Smooth muscle cell (in vitro differentiated cells): ENCODE data around the gene C2CD2. TPM values are rescaled to one million over a fixed set of nuclear protein-coding genes. Genes with fewer than 3 reads are reported as not detected.

Source experiments
- DNase-seq: peaks from one replicate; lab custom pipeline; 2025; ENCODE audit not compliant: unreplicated experiment; lab: John Stamatoyannopoulos, UW
- H2AFZ ChIP-seq: fragments of 200-600 bp; sonication (generic); 2 replicates; pipeline ENCODE4 v1.6.0; 2016; ENCODE audit warnings: antibody characterized with exemption, low read depth, mild to moderate bottlenecking
- H3F3A ChIP-seq: fragments of 200-600 bp; sonication (generic); 2 replicates; pipeline ENCODE4 v1.6.0; 2017; ENCODE audit warnings: antibody characterized with exemption, low read depth
- H3K27ac ChIP-seq: fragments of 200-600 bp; sonication (generic); 2 replicates; pipeline ENCODE4 v1.5.1; 2016; ENCODE audit warnings: low read depth, mild to moderate bottlenecking
- H3K27me3 ChIP-seq: fragments of 200-600 bp; sonication (generic); 2 replicates; pipeline ENCODE4 v1.6.1; 2016; ENCODE audit warnings: low read depth, mild to moderate bottlenecking
- H3K36me3 ChIP-seq: fragments of 200-600 bp; sonication (generic); 2 replicates; pipeline ENCODE4 v1.5.1; 2016; ENCODE audit warnings: low read depth
- H3K4me1 ChIP-seq: fragments of 200-600 bp; sonication (generic); 2 replicates; pipeline ENCODE4 v1.5.1; 2016; ENCODE audit warnings: low read depth
- H3K4me2 ChIP-seq: fragments of 200-600 bp; sonication (generic); 2 replicates; pipeline ENCODE4 v1.6.0; 2016; ENCODE audit warnings: mild to moderate bottlenecking
- H3K4me3 ChIP-seq: fragments of 200-600 bp; sonication (generic); 2 replicates; pipeline ENCODE4 v1.5.1; 2016; ENCODE audit warnings: mild to moderate bottlenecking
- H3K79me2 ChIP-seq: fragments of 200-600 bp; sonication (generic); 2 replicates; pipeline ENCODE4 v1.6.0; 2016; ENCODE audit warnings: low read depth, mild to moderate bottlenecking
- H3K9ac ChIP-seq: fragments of 200-600 bp; sonication (generic); 2 replicates; pipeline ENCODE4 v1.6.0; 2016; ENCODE audit warnings: low read depth
- H3K9me3 ChIP-seq: fragments of 200-600 bp; sonication (generic); replicated peaks from 2 replicates; pipeline ENCODE4 v1.5.1; 2016; ENCODE audit warnings: low read depth
- H4K20me1 ChIP-seq: fragments of 200-600 bp; sonication (generic); 2 replicates; pipeline ENCODE4 v1.6.0; 2016; ENCODE audit warnings: low read depth
- CTCF ChIP-seq: fragments of 200-600 bp; sonication (generic); IDR thresholded peaks from 2 replicates; pipeline ENCODE4 v1.5.1; 2017; ENCODE audit warnings: borderline replicate concordance, mild to moderate bottlenecking, antibody characterized with exemption; ENCODE audit not compliant: insufficient read depth, poor library complexity, severe bottlenecking
- WGBS: methylation state at CpG from one replicate; pipeline ENCODE4 v1.1.7; 2016; ENCODE audit warnings: low lambda C conversion rate; 5-methylcytosine and 5-hydroxymethylcytosine counted together
- polyA plus RNA-seq: library from polyadenylated mRNA; unstranded; fragments of >200 nt; fragmentation: Nextera tagmentation; extraction: Ambion mirVana; gene quantifications from 2 replicates; pipeline ENCODE4 v1.2.1, GENCODE V29; 2016
- total RNA-seq: library from RNA; depleted of rRNA; stranded (reverse); fragments of >200 nt; gene quantifications from 2 replicates; pipeline ENCODE4 v1.2.3, GENCODE V29; 2014

Gene C2CD2
- total and polyA plus RNA-seq, 2 experiments from 2014 or later, result 3.4 to 6.1 TPM

- no peaks in the 10 kb centered on the region for H4K20me1 ChIP-seq
- peak overlapping the region; percentile 46 for H3K9ac ChIP-seq
- no peaks in the 10 kb centered on the region for H3K27me3 ChIP-seq
- no peak for DNase-seq
- WGBS, result 34% methylated on average over 18 of the region's 18 CpGs
- peaks cover 7% of the 10 kb centered on the region for H3F3A ChIP-seq
- no peaks in the 10 kb centered on the region for H3K79me2 ChIP-seq
- H3K4me2 ChIP-seq, result peak overlapping the region; percentile 76
- H2AFZ ChIP-seq, result no peak overlapping the region
- H3K9me3 ChIP-seq, result no peaks in the 10 kb centered on the region
- H3K36me3 ChIP-seq, result no peaks in the 10 kb centered on the region
- no peak for TF ChIP-seq CTCF
- peak overlapping the region; percentile 84 for H3K27ac ChIP-seq
- H3K4me1 ChIP-seq, result peaks cover 13% of the 10 kb centered on the region
- no peak overlapping the region for H3K4me3 ChIP-seq
Observed at GRCh38 chr21:41932576-41933312, 21.1 kb downstream of the C2CD2 start.

GRCh38 chr21:41932191-41932575 lies 21.6 kb downstream of the C2CD2 start:
- H3K4me3 ChIP-seq, result no peak overlapping the region
- TF ChIP-seq CTCF, result no peak
- no peak overlapping the region for H2AFZ ChIP-seq
- peak overlapping the region; percentile 46 for H3K9ac ChIP-seq
- H3F3A ChIP-seq, result peaks cover 7% of the 10 kb centered on the region
- DNase-seq, result no peak
- peak overlapping the region; percentile 76 for H3K4me2 ChIP-seq
- H3K27me3 ChIP-seq, result no peaks in the 10 kb centered on the region
- H3K27ac ChIP-seq, result peak overlapping the region; percentile 84
- H4K20me1 ChIP-seq, result no peaks in the 10 kb centered on the region
- no peaks in the 10 kb centered on the region for H3K9me3 ChIP-seq
- no peaks in the 10 kb centered on the region for H3K36me3 ChIP-seq
- WGBS, result 32% methylated on average over 13 of the region's 13 CpGs
- no peaks in the 10 kb centered on the region for H3K79me2 ChIP-seq
- H3K4me1 ChIP-seq, result peaks cover 13% of the 10 kb centered on the region

GRCh38 chr21:41931041-41931451 lies 22.8 kb downstream of the C2CD2 start:
- no peak for TF ChIP-seq CTCF
- Histone ChIP-seq H3K27me3 (no peaks in the 10 kb centered on the region), H3K9ac (no peak overlapping the region), H3K4me2 (peak overlapping the region; percentile 30), H3K27ac (peak overlapping the region; percentile 47), H3F3A (peaks cover 7% of the 10 kb centered on the region), H4K20me1 (no peaks in the 10 kb centered on the region), H2AFZ (no peak overlapping the region), H3K9me3 (no peaks in the 10 kb centered on the region), H3K4me1 (peaks cover 17% of the 10 kb centered on the region), H3K4me3 (no peak overlapping the region), H3K79me2 (no peaks in the 10 kb centered on the region), H3K36me3 (no peaks in the 10 kb centered on the region)
- DNase-seq, result no peak
- 8% methylated on average over 8 of the region's 8 CpGs for WGBS

- no peak overlapping the region for H3K4me2 ChIP-seq
- no peak overlapping the region for H3K9ac ChIP-seq
- no peak for DNase-seq
- H3K4me3 ChIP-seq, result no peak overlapping the region
- H3F3A ChIP-seq, result peaks cover 7% of the 10 kb centered on the region
- H3K36me3 ChIP-seq, result no peaks in the 10 kb centered on the region
- no peaks in the 10 kb centered on the region for H3K27me3 ChIP-seq
- H3K9me3 ChIP-seq, result no peaks in the 10 kb centered on the region
- WGBS, result 94% methylated on average over 5 of the region's 5 CpGs
- H3K27ac ChIP-seq, result no peak overlapping the region
- no peak for TF ChIP-seq CTCF
- H3K4me1 ChIP-seq, result peaks cover 17% of the 10 kb centered on the region
- H3K79me2 ChIP-seq, result no peaks in the 10 kb centered on the region
- no peak overlapping the region for H2AFZ ChIP-seq
- H4K20me1 ChIP-seq, result no peaks in the 10 kb centered on the region
Observed at GRCh38 chr21:41929248-41929647, 24.6 kb downstream of the C2CD2 start.
